Measurements from ENCODE around the gene PAX5. TPM values are rescaled to one million over a fixed set of nuclear protein-coding genes. Genes with fewer than 3 reads are reported as not detected.

The PAX5 gene
- polyA plus RNA-seq, 2 of the 4 experiments (the other 2 are of a cell fraction), result not detected

DNA sequence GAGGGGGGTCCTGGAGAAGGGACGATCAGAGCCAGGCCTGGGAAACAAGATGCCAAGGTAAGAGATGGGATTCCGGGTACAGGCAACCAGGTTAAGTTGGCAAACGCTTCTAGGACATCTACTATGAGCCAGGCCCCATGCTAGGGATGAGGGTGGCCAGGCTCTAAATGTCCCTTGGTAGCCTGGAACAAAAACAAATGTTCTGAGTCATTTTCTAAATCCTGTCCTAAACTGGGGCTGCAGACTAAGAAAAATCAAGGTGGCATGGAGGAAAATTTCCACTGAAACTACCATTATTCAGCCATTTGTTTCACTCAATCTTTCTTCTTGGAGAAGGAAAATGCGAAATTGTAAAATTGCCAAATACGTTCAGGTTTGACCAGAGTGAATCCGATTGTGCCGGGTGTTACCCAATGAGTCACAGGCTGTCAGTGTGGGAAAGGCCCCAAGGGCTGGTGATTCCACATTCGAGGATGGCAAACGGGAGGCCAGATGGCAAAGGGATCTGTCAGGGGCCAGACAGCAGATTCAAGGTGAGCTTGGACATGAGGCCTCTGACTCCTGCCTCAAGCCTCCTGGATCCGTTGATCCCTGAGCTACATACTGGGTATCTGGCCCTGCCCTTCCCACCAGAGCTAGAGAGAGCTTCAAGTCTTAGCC, 57.6 kb downstream of the PAX5 start:
- FAIRE-seq (no peak), ATAC-seq (peak in 1 of 2 experiments; percentile 7; a peak in 2 of 6 replicates), DNase-seq (ENCODE audit: low read depth in 1 of 2, low spot score in 1 of 2) (peak; percentile 20 to 39)
- POLR2A ChIA-PET, result no interaction called here
- H3K4me1 ChIP-seq, result peaks cover 10% of the 10 kb centered on the region; the same call in 1 of the 3 replicates
- WGBS (ENCODE audit: missing lambda C conversion rate), result 42% methylated on average over 10 of the region's 10 CpGs
- CTCF ChIA-PET, result interaction anchor here (0.6 to 7.9 kb wide), 9 partner anchors 13 to 398 kb away, joined by 3 to 166 read pairs (median 4); no protein-coding TSS in a partner anchor
- H3K9me3 ChIP-seq, result no peaks in the 10 kb centered on the region
- H3K4me2 ChIP-seq, result no peak overlapping the region
- H3K4me3 ChIP-seq, result no peak overlapping the region
- TF ChIP-seq, protein P1, sequence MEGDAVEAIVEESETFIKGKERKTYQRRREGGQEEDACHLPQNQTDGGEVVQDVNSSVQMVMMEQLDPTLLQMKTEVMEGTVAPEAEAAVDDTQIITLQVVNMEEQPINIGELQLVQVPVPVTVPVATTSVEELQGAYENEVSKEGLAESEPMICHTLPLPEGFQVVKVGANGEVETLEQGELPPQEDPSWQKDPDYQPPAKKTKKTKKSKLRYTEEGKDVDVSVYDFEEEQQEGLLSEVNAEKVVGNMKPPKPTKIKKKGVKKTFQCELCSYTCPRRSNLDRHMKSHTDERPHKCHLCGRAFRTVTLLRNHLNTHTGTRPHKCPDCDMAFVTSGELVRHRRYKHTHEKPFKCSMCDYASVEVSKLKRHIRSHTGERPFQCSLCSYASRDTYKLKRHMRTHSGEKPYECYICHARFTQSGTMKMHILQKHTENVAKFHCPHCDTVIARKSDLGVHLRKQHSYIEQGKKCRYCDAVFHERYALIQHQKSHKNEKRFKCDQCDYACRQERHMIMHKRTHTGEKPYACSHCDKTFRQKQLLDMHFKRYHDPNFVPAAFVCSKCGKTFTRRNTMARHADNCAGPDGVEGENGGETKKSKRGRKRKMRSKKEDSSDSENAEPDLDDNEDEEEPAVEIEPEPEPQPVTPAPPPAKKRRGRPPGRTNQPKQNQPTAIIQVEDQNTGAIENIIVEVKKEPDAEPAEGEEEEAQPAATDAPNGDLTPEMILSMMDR (IDR thresholded peaks at IDR 0.05), result no peak
- no peak for TF ChIP-seq CBX8 (IDR thresholded peaks at IDR 0.05)
- no peak overlapping the region for H3K27ac ChIP-seq

- H3K4me2 ChIP-seq, result no peak overlapping the region
- no peak for TF ChIP-seq FOXS1 (CRISPR knock-in tag; IDR thresholded peaks at IDR 0.05)
- TF ChIP-seq SMC3 (IDR thresholded peaks at IDR 0.05), result peak; percentile 76
- TF ChIP-seq ZFP36 (IDR thresholded peaks at IDR 0.05; ENCODE audit: borderline replicate concordance, partially characterized antibody), result no peak
- no peak for TF ChIP-seq PHF8 (IDR thresholded peaks at IDR 0.05; ENCODE audit: borderline replicate concordance, low read depth)
- TF ChIP-seq TP53 (CRISPR knock-in tag; IDR thresholded peaks at IDR 0.05), result no peak
- TF ChIP-seq, protein P2, sequence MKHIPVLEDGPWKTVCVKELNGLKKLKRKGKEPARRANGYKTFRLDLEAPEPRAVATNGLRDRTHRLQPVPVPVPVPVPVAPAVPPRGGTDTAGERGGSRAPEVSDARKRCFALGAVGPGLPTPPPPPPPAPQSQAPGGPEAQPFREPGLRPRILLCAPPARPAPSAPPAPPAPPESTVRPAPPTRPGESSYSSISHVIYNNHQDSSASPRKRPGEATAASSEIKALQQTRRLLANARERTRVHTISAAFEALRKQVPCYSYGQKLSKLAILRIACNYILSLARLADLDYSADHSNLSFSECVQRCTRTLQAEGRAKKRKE (CRISPR knock-in tag; IDR thresholded peaks at IDR 0.05; ENCODE audit: low read depth), result no peak
- TF ChIP-seq HEYL (CRISPR knock-in tag; IDR thresholded peaks at IDR 0.05), result no peak
- TF ChIP-seq MYC (IDR thresholded peaks at IDR 0.05; ENCODE audit: borderline replicate concordance, low read length), result no peak
- no peak for TF ChIP-seq HOXB13 (CRISPR knock-in tag; IDR thresholded peaks at IDR 0.05; ENCODE audit: low read depth)
- TF ChIP-seq KDM1A (IDR thresholded peaks at IDR 0.05; ENCODE audit: low read depth), result no peak
- no peak for TF ChIP-seq SREBF2 (IDR thresholded peaks at IDR 0.05)
- TF ChIP-seq RAD21 (conservative IDR thresholded peaks at IDR 0.05 in 1 of 2, IDR thresholded peaks at IDR 0.05 in 1 of 2), result peak; percentile 59 to 62
- no peak for TF ChIP-seq PBX3 (IDR thresholded peaks at IDR 0.05)
- TF ChIP-seq, protein P3, sequence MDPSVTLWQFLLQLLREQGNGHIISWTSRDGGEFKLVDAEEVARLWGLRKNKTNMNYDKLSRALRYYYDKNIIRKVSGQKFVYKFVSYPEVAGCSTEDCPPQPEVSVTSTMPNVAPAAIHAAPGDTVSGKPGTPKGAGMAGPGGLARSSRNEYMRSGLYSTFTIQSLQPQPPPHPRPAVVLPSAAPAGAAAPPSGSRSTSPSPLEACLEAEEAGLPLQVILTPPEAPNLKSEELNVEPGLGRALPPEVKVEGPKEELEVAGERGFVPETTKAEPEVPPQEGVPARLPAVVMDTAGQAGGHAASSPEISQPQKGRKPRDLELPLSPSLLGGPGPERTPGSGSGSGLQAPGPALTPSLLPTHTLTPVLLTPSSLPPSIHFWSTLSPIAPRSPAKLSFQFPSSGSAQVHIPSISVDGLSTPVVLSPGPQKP (IDR thresholded peaks at IDR 0.05; ENCODE audit: low read depth, low read length), result no peak
- TF ChIP-seq ZC3H11A (IDR thresholded peaks at IDR 0.05), result no peak
- TF ChIP-seq POLR2AphosphoS2 (conservative IDR thresholded peaks at IDR 0.05; ENCODE audit: low read length), result no peak
- TF ChIP-seq BHLHE40 (IDR thresholded peaks at IDR 0.05; ENCODE audit: low read depth, low read length), result no peak
- no peak for TF ChIP-seq BCL3 (IDR thresholded peaks at IDR 0.05)
- no peak for TF ChIP-seq JUNB (IDR thresholded peaks at IDR 0.05)
- TF ChIP-seq, protein P1 (IDR thresholded peaks at IDR 0.05), result peak; percentile 41; the same call in 2 of the 3 replicates
- no peak for TF ChIP-seq CBX8 (IDR thresholded peaks at IDR 0.05)
- CTCF ChIA-PET, result interaction anchor here (0.7 to 7.9 kb wide), 43 partner anchors 8 to 355 kb away, joined by 3 to 166 read pairs (median 5); no protein-coding TSS in a partner anchor
- DNase-seq (ENCODE audit: low read depth in 1 of 2, low spot score in 1 of 2) (peak in 1 of 2 experiments; percentile 27), ATAC-seq (peak; percentile 75 to 83; a peak in 5 of 6 replicates), FAIRE-seq (no peak)
- H3K9me3 ChIP-seq, result no peaks in the 10 kb centered on the region
- peaks cover 14% of the 10 kb centered on the region; the same call in 2 of the 3 replicates for H3K4me1 ChIP-seq
- H3K4me3 ChIP-seq, result no peak overlapping the region
- no peak overlapping the region for H3K27ac ChIP-seq
- WGBS (ENCODE audit: missing lambda C conversion rate), result 9% methylated on average over 5 of the region's 7 CpGs
- POLR2A ChIA-PET, result no interaction called here
Measured at GRCh38 chr9:36974731-36975130, 59.3 kb downstream of the PAX5 start.

Measured in A549 (cell line).